Activated CD8-positive, alpha-beta memory T cell treated with anti-CD3 and anti-CD28 coated beads, Interleukin-2, amount 50 U/mL, for 1 hour (primary cell): ENCODE results near the gene FOXD4L4.
"Not testable (repeated sequence)": the region's sequence is repeated elsewhere in the genome, so short reads cannot be mapped to it uniquely, and the experiment has no call there.

Experiments
- DNase-seq: peaks from one replicate; pipeline ENCODE4 v3.0.0-alpha.2; 2020; ENCODE audit errors: extremely low read depth

FOXD4L4 gene

DNA sequence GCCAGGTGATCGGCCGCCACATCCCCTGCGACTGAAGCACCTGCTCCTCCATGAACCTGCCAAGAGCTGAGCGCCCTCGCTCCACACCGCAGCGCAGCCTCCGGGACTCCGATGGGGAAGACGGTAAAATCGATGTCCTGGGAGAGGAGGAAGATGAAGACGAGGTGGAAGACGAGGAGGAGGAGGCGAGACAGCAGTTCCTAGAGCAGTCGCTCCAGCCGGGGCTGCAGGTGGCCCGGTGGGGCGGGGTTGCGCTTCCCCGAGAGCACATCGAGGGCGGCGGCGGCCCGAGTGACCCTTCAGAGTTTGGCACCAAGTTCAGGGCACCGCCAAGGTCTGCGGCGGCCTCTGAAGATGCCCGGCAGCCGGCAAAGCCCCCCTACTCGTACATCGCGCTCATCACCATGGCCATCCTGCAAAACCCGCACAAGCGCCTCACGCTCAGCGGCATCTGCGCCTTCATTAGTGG lies at the start of gene FOXD4L4:
FOXD4L4 (plus strand) TSS at position 51 of the 469 bp plus-strand sequence; CDS start at position 51, 0 bp downstream.
- DNase-seq = not testable (repeated sequence)

DNA sequence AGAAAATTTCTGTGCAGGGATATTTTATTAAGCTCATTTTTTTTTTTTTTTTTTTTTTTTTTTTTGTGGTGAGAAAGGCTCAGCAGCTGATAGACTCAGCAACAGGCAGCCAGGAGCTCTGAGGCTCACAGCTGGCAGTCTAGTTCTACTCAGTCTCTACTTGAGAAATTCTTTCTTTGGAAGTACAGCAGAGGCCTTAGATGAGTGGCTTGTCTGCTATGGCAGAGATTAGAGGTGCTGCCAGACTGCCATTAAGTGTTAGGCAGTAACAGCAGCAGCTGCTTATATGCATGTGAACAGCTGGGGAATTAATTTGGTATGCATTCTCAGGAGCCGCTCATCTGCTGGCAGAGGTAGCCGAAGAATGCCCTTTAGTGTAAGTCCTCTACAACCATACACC lies 33.4 kb upstream of the FOXD4L4 start:
- not testable (repeated sequence) for DNase-seq

GRCh38 chr9:65714445-65714844 lies 22.5 kb upstream of the FOXD4L4 start:
- DNase-seq = not testable (repeated sequence)

- DNase-seq = not testable (repeated sequence)
Observed at GRCh38 chr9:65738133-65738532, 1.2 kb downstream of the FOXD4L4 start.
